Prostate gland (tissue), 2 donors: ENCODE data around the gene ARHGAP44.

Experiments
- POLR2A ChIP-seq: fragments of 450-650 bp; IDR thresholded peaks from one replicate; pipeline ENCODE4 v1.6.1; 2016; ENCODE audit warnings: antibody characterized with exemption, mild to moderate bottlenecking
- POLR2AphosphoS5 ChIP-seq: sonication (generic); formaldehyde crosslinking; IDR thresholded peaks from one replicate; pipeline ENCODE4 v1.6.1; 2017; ENCODE audit warnings: antibody characterized with exemption
- TF ChIP-seq, protein P1 (sequence below), 4 experiments: fragments of 200-600 bp in 2 of 4; fragments of 450-650 bp in 2 of 4; sonication (generic) in 2 of 4; IDR thresholded peaks; 1 replicate in 3 of 4; 2 replicates in 1 of 4; pipeline ENCODE4 v1.5.1; 2016 to 2019; ENCODE audit warnings: antibody characterized with exemption in 4 of 4, mild to moderate bottlenecking in 2 of 4, moderate library complexity in 2 of 4

DNA sequence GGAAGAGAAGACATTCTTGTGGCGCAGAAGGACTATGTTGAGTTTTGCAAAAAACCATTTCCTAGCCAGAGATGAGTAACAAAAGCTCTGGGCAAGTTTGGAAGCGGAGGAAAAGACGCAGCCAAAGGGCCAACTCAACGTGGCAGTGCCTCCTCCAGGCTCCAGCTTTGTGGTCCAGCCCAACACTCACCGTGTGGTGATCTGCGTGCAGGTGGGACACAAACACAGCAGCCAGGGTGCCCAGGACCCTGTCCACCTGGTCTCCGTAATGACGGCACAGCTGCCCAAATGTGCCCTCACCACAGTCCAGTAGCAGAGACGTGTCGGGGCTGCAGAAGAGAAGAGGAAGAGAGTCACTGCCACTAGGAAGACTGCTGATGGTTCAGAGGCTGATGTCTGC, 207.1 kb downstream of the ARHGAP44 start:
- TF ChIP-seq POLR2A (no peak), POLR2AphosphoS5 (no peak)
- TF ChIP-seq, protein P1, sequence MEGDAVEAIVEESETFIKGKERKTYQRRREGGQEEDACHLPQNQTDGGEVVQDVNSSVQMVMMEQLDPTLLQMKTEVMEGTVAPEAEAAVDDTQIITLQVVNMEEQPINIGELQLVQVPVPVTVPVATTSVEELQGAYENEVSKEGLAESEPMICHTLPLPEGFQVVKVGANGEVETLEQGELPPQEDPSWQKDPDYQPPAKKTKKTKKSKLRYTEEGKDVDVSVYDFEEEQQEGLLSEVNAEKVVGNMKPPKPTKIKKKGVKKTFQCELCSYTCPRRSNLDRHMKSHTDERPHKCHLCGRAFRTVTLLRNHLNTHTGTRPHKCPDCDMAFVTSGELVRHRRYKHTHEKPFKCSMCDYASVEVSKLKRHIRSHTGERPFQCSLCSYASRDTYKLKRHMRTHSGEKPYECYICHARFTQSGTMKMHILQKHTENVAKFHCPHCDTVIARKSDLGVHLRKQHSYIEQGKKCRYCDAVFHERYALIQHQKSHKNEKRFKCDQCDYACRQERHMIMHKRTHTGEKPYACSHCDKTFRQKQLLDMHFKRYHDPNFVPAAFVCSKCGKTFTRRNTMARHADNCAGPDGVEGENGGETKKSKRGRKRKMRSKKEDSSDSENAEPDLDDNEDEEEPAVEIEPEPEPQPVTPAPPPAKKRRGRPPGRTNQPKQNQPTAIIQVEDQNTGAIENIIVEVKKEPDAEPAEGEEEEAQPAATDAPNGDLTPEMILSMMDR (IDR thresholded peaks at IDR 0.05): no peak
